ENCODE data around the gene CCDC110.
A peak's percentile ranks its signal among the peaks of the same experiment; 100 is the strongest.

Gene CCDC110

DNA sequence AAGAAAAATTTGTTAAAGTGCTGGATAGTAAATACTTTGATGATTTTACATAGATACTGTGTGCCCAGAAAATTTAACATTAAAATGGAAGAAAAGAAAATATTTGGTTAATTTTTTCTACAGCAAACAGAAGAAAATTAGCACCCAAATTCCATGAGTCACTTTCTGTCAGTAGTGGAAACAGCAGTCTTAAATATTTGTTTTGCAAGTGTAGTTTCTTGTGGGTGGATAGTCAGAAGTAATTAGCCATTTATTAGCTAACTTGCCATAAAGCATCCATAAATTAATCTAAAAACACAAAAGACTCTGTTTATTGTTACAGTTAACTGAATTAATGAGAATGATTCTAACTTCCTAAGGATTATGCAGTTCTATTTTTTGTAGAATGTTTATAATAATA lies 36.1 kb downstream of the CCDC110 start:
- ChIA-PET CTCF (no interaction called here), POLR2A (ENCODE audit: low non-redundant PET) (no interaction called here)
- DNase-seq (ENCODE audit: low spot score) = no peak
- TF ChIP-seq, protein P1, sequence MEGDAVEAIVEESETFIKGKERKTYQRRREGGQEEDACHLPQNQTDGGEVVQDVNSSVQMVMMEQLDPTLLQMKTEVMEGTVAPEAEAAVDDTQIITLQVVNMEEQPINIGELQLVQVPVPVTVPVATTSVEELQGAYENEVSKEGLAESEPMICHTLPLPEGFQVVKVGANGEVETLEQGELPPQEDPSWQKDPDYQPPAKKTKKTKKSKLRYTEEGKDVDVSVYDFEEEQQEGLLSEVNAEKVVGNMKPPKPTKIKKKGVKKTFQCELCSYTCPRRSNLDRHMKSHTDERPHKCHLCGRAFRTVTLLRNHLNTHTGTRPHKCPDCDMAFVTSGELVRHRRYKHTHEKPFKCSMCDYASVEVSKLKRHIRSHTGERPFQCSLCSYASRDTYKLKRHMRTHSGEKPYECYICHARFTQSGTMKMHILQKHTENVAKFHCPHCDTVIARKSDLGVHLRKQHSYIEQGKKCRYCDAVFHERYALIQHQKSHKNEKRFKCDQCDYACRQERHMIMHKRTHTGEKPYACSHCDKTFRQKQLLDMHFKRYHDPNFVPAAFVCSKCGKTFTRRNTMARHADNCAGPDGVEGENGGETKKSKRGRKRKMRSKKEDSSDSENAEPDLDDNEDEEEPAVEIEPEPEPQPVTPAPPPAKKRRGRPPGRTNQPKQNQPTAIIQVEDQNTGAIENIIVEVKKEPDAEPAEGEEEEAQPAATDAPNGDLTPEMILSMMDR (conservative IDR thresholded peaks at IDR 0.05; ENCODE audit: low read depth) = no peak
- H3K27ac ChIP-seq = no peak overlapping the region

DNA sequence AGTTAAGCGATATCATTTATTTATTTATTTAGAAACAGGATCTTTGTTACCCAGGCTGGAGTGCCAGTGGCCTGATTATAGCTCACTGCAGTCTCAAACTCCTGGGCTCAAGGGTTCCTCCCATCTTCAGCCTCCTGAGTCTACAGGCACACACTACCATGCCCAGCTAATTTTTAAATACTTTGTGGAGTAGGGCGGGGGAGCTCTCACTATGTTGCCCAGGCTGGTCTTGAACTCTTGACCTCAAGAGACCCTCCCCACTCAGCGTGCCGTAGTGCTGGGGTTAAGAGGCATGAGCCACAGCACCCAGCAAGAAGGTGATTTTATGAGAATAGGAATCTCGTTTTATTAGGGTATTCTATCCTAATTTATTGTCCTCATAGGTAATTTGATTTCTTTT lies 41.9 kb downstream of the CCDC110 start:
- H3K27ac ChIP-seq = no peak overlapping the region
- POLR2A ChIA-PET (ENCODE audit: low non-redundant PET) = no interaction called here
- CTCF ChIA-PET = interaction anchor here (0.6 kb wide), 1 partner anchor 244 kb away, joined by 3 read pairs; no protein-coding TSS in a partner anchor
- DNase-seq (ENCODE audit: low spot score) = no peak
- TF ChIP-seq, protein P1 (conservative IDR thresholded peaks at IDR 0.05; ENCODE audit: low read depth) = no peak

DNA sequence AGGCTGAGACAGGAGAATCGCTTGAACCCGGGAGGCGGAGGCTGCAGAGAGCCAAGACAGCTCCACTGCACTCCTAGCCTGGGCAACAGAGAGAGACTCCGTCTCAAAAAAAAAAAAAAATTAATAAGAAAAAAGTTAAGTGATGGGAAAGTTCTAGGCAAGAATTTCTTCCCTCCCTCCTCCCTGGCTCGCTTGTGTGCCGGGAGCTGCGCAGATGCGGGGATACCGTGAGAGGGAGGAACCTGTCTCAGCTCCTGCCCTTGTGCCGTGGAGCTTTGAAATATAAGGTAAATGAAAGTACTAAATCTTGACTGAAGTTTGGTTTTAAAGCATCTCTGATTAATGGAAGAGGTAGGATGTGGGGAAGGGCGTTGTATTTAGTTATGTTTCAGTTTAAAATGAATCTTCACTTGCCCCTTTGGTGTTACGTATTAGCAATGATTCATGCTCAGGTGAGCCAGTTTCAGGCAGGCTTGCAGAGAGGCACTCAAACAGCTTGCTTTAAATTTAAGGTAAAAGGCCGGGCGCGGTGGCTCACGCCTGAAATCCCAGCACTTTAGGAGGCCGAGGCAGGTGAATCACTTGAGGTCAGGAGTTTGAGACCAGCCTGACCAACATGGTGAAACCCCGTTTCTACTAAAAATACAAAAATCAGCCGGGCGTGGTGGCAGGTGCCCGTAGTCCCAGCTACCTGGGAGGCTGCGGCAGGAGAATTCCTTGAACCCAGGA lies 44.4 kb downstream of the CCDC110 start:
- POLR2A ChIA-PET (ENCODE audit: low non-redundant PET) = no interaction called here
- no peak overlapping the region for H3K27ac ChIP-seq
- DNase-seq (ENCODE audit: low spot score) = peak; percentile 13
- TF ChIP-seq, protein P1 (conservative IDR thresholded peaks at IDR 0.05; ENCODE audit: low read depth) = no peak
- CTCF ChIA-PET = interaction anchor here (0.6 to 0.7 kb wide), 2 partner anchors 9 to 75 kb away, joined by 3 to 4 read pairs; no protein-coding TSS in a partner anchor

DNA sequence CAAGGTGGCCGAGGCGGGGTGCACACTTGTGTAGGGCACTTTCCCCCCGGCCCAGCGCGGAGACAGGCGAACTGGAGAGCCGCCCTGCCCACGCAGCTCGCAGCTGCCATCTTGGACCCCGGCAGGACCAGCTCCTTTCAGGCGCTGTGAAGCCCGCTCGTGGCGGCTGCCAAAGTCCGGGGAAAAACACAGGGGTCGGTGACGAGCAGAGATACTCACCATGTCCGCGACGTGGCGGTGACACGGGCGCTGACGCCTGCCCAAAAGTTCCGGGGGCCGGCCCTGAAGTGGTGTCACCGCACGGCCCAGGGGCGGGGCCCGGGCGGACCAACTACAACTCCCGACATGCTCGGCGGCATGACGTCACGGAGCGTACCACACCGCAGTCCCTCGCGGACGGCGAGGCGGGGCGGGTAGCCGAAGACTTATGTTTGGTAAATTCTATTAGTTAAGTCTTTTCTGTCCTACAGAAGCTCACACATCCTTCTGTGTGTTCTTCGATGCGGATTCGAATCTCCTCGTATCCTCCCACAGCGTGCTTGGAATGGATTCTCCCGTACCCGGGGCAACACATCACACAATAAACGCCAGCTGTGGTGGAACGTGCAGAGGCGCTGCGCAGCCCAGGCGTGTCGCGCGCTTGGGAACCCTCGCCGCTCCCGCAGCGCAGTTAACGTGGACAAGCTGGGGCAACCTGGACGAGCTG lies 45.7 kb downstream of the CCDC110 start, which contains the start of gene UFSP2:
Gene UFSP2, minus strand, starts transcription at position 318 of the 706 bp plus-strand sequence. Its CDS starts 96 bp downstream, at position 222.
- POLR2A ChIA-PET (ENCODE audit: low non-redundant PET) = interaction anchor here (1.5 kb wide), 1 partner anchor 29 kb away, joined by 4 read pairs; the partner anchor contains the start of gene ANKRD37
- TF ChIP-seq, protein P1 (conservative IDR thresholded peaks at IDR 0.05; ENCODE audit: low read depth) = no peak
- DNase-seq (ENCODE audit: low spot score) = peak; percentile 92

DNA sequence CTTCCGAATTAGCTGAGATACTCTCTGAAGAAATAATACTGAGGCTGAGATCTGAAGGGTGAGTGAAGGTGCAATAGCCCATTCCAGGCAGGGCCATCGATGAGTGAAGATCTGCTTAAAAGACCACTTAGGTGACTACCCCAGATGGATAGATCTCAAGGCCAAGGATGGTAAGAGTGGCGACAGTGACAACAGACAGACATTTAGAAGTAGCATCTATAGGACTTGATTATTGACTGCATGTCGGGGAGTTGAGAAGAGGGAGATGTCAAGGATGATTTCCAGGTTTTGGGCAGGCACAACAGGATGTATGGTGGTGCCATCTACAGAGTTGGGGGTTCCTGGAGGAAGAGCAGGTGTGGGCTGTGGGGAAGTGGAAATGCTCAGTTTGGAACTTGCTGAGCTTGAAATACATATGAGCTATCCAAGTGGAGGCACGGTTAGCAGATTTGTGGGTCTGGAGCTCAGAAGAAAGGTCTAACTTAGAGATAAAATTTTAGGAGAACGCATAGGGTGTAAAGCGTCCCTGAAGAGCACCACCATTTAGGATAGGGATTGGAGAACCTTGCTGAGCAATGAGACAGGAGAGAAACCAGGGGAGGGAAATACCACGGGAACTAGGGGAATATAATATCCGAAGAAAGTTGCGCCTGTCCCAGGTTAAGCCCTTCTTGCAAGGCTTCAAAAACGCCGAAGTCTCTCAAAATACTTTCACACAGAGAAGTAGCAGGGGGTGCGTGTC lies 46.5 kb downstream of the CCDC110 start:
- DNase-seq (ENCODE audit: low spot score) = peak; percentile 30
- ChIA-PET POLR2A (ENCODE audit: low non-redundant PET) (interaction anchor here (1.5 kb wide), 1 partner anchor 28 kb away, joined by 4 read pairs; the partner anchor contains the start of gene ANKRD37), CTCF (interaction anchor here (0.6 to 0.7 kb wide), 3 partner anchors 129 to 718 kb away, joined by 3 to 8 read pairs (median 3); no protein-coding TSS in a partner anchor)
- peak overlapping the region; percentile 89 for H3K27ac ChIP-seq
- TF ChIP-seq, protein P1 (conservative IDR thresholded peaks at IDR 0.05; ENCODE audit: low read depth) = no peak

More for the DNA sequence above, 45.7 kb downstream of the CCDC110 start, which contains the start of gene UFSP2:
- peak within 1 kb of the TSS; percentile 89 for H3K27ac ChIP-seq
- CTCF ChIA-PET = interaction anchor here (0.6 to 0.7 kb wide), 4 partner anchors 128 to 717 kb away, joined by 3 to 8 read pairs (median 4); no protein-coding TSS in a partner anchor
